GM18867 (cell line): ENCODE data around the gene CHID1.

ENCODE experiments used
- ATAC-seq: cut with Tn5 transposase; IDR thresholded peaks from one replicate; pipeline ENCODE4 v1.9.1; 2021; ENCODE audit warnings: mild to moderate bottlenecking, moderate library complexity; ENCODE audit not compliant: unreplicated experiment

CHID1 gene

GRCh38 chr11:933142-933851 lies 22.7 kb upstream of the CHID1 start:
- no peak for ATAC-seq

DNA sequence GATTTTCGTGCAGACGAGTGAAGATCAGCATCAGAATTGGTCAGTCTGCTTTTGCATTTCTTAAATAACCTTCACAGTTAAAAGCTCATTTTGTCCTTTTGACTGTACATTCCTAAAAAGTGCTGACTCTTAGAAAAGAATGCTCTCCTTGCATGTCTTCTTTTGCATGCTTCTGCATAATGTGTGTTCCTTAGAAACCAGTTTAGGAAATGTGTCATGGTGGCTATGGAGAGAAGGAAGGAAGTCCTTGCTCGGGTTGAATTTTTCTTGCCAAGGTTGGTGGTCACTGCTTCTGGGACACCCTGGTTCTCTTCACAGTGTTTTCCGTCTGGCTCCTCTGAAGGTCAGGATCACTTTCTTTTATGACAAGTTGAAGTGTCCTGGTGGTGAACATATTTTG lies 21.8 kb upstream of the CHID1 start:
- no peak for ATAC-seq

GRCh38 chr11:931385-931784 lies 20.8 kb upstream of the CHID1 start:
- ATAC-seq = no peak

DNA sequence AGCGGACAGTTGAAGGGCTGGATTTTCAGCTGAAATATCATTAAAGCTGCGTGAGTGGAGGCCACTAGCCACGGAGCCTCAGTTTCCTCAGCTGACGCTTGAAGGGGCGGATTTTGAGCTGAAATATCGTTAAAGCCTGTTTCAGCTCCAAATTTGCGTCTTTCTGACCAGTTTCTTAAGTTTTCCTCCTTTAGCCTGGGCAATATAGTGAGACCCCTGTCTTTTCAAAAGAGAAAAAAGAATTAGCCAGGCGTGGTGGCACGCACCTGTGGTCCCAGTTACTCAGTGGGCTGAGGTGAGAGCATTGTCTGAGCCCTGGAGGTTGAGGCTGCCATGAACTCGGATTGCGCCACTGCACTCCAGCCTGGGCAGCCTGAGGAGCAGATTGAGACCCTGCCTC lies 18.8 kb upstream of the CHID1 start:
- ATAC-seq = no peak

- no peak for ATAC-seq
These were observed 18.2 kb upstream of the CHID1 start for GRCh38 chr11:928786-929185.

DNA sequence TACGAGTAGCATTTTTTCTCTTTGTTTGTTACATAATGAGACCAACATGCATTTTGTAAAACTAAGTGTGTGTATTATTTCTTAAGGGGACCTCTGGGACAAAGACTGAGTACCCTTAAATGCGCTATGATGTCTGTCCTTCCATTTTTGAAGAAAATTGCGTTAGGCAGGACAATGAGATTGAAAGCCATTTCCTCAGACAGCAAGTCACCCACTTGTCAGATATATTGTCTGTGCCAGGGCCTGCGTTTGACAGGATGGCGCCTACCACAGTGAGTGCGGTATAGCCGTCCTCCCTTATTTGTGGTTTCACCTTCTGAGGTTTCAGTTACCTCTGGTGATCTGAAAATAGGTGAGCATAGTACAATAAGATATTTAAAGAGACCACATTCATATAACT lies 17.3 kb upstream of the CHID1 start:
- no peak for ATAC-seq

DNA sequence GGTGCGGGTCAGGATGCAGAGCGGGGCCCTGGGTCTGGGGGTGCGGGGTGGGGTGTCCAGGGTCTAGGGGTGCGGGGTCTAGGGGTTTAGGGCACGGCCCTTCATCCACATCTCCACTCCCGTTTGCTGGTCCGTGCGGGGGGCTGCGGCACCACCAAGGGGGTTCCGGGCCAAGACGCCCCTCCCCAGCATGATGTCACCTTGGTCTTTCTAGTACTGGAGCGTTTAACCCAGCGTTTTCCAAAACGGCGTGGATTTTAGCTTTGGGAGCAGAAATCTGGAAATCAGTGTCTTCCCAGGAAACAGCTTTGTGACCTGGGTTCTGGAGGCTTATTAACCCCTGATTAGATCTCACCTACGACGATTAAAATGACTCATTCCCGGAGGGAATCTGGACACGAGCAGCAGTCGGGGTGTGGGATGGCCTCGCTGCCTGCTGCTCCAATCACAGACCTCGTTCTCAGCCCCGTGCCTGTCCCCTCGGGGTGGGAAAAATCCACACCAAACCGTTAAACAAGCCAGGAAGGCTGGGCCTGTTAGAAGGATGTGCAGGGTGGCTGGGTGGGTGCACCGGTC lies 15.8 kb upstream of the CHID1 start:
- no peak for ATAC-seq

DNA sequence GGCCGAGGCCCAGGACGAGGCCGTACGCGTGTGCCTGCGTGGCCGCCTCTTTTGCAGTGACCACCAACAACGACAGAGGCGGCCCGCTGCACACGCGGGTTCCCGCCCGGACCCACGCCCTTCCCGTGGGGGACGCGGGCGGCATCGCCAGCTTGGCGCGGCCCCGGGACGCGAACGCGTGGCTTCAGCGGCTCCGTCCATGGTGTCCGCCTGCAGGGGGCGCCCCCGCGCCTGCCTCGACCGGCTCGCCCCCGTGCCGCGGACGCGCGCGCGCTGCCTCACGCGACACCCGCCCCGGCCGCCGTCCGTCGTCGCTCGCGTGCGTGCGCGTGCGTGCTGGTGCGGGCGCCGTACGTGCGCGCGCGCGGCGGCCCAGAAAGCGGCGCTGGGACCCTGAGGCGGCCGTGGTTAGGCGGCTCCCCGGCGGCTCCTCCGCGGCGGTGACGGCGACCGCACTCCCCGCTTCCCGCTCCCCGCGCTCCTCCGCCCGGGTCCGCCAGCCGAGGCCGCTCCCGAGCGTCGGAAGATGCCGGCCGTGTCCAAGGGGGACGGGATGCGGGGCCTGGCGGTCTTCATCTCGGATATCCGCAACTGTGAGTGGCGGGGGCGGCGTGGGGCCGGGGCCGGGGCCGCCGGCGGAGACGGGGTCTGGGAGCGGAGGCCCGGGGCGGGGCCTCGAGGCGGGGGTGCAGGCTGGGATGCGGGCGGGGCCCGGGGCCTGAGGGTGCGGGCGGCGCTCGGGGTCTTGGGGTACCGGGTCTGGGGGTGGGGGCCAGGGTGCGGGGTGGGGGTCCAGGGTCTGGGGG lies 15.1 kb upstream of the CHID1 start, which contains the start of gene AP2A2:
Gene AP2A2, plus strand, starts transcription at position 375 of the 806 bp plus-strand sequence. Its CDS starts 152 bp downstream, at position 527.
- peak; percentile 67 for ATAC-seq

GRCh38 chr11:925158-925495 lies 14.5 kb upstream of the CHID1 start:
- no peak for ATAC-seq

DNA sequence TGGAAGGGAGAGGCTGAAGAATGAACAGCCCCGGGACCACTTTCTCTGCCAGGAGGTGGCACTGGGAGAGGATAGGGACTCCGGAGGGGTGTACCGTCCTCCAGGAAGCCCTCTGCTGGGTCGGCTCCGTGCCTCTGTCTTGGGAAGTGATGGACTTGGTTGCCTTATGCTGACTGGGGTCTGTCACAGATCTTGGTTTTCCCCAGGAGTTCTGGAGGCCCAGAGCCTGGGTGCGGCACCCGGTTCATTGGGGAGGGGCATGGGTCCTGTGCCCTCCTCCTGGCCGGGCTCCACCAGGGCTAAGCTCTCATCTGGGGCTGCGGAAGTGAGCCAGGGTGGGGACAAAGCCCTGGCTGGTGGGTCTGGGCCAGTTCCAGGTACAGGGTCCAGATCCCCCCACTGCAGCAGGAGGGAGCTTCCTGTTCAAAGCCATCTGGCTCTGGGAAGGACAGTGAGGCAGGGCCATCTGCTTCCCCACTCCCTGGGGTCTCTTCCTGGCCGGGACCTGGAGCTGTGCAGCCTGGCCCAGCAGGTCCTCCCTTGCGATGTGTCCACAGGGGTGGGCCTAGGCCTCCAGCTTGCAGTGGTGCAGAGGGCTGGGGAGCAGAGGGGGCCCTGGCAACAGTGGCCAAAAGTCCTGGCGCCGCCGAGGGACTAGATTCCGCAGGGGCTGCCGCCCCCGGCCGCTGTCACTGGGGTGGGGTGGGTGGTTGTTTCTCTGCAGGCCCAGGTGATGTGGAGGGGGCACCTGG lies 14.0 kb upstream of the CHID1 start:
- no peak for ATAC-seq

DNA sequence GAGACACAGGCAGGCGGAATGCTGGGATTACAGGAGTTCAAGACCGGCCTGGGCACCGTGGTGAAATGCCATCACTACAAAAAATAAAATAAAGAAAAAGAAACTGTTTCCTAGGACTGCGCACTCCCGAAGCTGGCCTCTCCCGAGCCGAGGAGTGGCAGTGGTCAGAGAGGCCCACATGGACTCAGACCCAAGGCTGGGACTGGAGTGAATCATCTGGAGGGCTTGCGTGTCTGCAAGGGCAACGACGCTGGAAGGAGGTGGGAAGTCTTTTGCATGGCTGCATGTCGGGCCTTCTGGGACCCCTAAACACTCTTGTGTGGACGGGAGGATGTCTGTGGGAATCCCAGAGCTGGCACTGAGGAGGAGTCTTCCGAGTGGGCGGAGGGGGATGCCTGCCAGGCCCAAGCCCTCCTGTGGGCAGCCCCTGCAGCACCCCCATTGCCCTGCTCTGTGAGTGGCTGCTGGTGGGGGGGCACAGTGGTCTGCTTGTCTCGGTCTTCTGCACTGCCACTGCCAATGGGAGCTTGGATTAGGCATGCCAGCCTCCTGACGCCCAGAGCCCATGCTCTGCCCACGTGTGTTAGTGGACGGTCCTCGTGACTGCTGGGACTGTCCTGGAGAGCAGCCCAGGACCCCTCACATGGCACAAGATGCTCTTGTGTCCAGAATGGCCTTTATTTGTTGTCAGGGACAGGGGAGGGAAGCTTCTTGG lies 13.2 kb upstream of the CHID1 start:
- ATAC-seq = no peak

- no peak for ATAC-seq
These were observed 11.5 kb upstream of the CHID1 start for GRCh38 chr11:921921-922678.

GRCh38 chr11:917426-917825 lies 6.8 kb upstream of the CHID1 start:
- ATAC-seq = no peak

GRCh38 chr11:914747-915501 lies 4.3 kb upstream of the CHID1 start:
- ATAC-seq = no peak

GRCh38 chr11:914204-914603 lies 3.6 kb upstream of the CHID1 start:
- ATAC-seq = no peak

GRCh38 chr11:913043-913442 lies 2.4 kb upstream of the CHID1 start:
- no peak for ATAC-seq

GRCh38 chr11:912266-912665 lies 1.7 kb upstream of the CHID1 start:
- no peak for ATAC-seq

DNA sequence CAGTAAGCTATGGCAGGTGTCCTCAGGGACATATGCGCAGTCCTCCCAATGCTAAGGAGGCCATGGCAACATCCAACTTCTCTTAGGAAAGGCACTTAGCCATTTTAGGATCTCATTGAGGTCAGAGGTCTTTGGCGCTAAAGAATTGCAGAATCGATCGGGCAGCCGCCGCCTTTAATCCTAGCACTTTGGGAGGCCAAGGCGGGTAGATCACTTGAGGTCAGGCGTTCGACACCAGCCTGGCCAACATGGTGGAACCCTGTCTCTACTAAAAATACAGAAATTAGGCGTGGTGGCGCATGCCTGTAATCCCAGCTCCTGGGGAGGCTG lies 1.2 kb upstream of the CHID1 start:
- ATAC-seq = no peak
